HepG2 (cell line): Measurements from ENCODE around the gene PC. TPM values are rescaled to one million over a fixed set of nuclear protein-coding genes. Genes with fewer than 3 reads are reported as not detected.

Source experiments
- BRD4 ChIP-seq: sonication (generic); formaldehyde crosslinking; IDR thresholded peaks from 2 replicates; pipeline ENCODE4 v1.4.0; 2020; ENCODE audit warnings: missing genetic modification reagents
- DMAP1 ChIP-seq: IDR thresholded peaks from 2 replicates; pipeline ENCODE4 v1.6.1; 2016
- FOXC1 ChIP-seq: sonication (generic); formaldehyde crosslinking; IDR thresholded peaks from 2 replicates; pipeline ENCODE4 v1.8.0; 2022; ENCODE audit warnings: mild to moderate bottlenecking, missing genetic modification reagents, borderline replicate concordance
- HOXA9 ChIP-seq: sonication (generic); formaldehyde crosslinking; IDR thresholded peaks from 2 replicates; pipeline ENCODE4 v1.8.1; 2022; ENCODE audit warnings: missing genetic modification reagents, mild to moderate bottlenecking, moderate library complexity, borderline replicate concordance
- IKZF1 ChIP-seq: fragments of 450-650 bp; IDR thresholded peaks from 2 replicates; pipeline ENCODE4 v1.7.1; 2016
- KDM6A ChIP-seq: IDR thresholded peaks from 2 replicates; pipeline ENCODE4 v1.6.1; 2016; ENCODE audit warnings: low read depth
- NCOA1 ChIP-seq: sonication (generic); formaldehyde crosslinking; IDR thresholded peaks from 2 replicates; pipeline ENCODE4 v1.9.0; 2021; ENCODE audit warnings: missing genetic modification reagents
- NCOA2 ChIP-seq: sonication (generic); formaldehyde crosslinking; IDR thresholded peaks from 2 replicates; pipeline ENCODE4 v1.8.0; 2022; ENCODE audit warnings: inconsistent platforms
- NFE2L1 ChIP-seq: sonication (generic); formaldehyde crosslinking; IDR thresholded peaks from 2 replicates; pipeline ENCODE4 v1.4.0; 2020; ENCODE audit warnings: missing genetic modification reagents, mild to moderate bottlenecking, borderline replicate concordance
- REPIN1 ChIP-seq: sonication (generic); formaldehyde crosslinking; IDR thresholded peaks from 2 replicates; pipeline ENCODE4 v1.8.0; 2022; ENCODE audit warnings: missing genetic modification reagents, low read depth, mild to moderate bottlenecking, borderline replicate concordance
- RFXAP ChIP-seq: sonication (generic); formaldehyde crosslinking; IDR thresholded peaks from 2 replicates; pipeline ENCODE4 v1.4.0; 2020; ENCODE audit warnings: missing genetic modification reagents, borderline replicate concordance
- RXRA ChIP-seq: sonication (generic); formaldehyde crosslinking; IDR thresholded peaks from 2 replicates; pipeline ENCODE4 v1.5.1; 2020; ENCODE audit warnings: missing genetic modification reagents
- SMARCE1 ChIP-seq: fragments of 450-650 bp; IDR thresholded peaks from 2 replicates; pipeline ENCODE4 v1.6.1; 2017; ENCODE audit warnings: borderline replicate concordance
- TAF1 ChIP-seq: sonication (generic); formaldehyde crosslinking; IDR thresholded peaks from 2 replicates; pipeline ENCODE4 v1.4.0; 2020; ENCODE audit warnings: missing genetic modification reagents
- XRCC5 ChIP-seq: fragments of 200-400 bp; formaldehyde crosslinking; optimal IDR thresholded peaks from 2 replicates; pipeline ENCODE3; 2017; ENCODE audit warnings: mild to moderate bottlenecking, low read length
- ZNF121 ChIP-seq: sonication (generic); formaldehyde crosslinking; IDR thresholded peaks from 2 replicates; pipeline ENCODE4 v1.5.0; 2020; ENCODE audit warnings: mild to moderate bottlenecking, missing genetic modification reagents
- ZNF232 ChIP-seq: sonication (generic); formaldehyde crosslinking; IDR thresholded peaks from 2 replicates; pipeline ENCODE4 v1.4.0; 2020; ENCODE audit warnings: missing genetic modification reagents, borderline replicate concordance
- ZNF264 ChIP-seq: sonication (generic); formaldehyde crosslinking; IDR thresholded peaks from 2 replicates; pipeline ENCODE4 v1.4.0; 2020; ENCODE audit warnings: missing genetic modification reagents
- ZNF34 ChIP-seq: sonication (generic); formaldehyde crosslinking; IDR thresholded peaks from 2 replicates; pipeline ENCODE4 v1.4.0; 2020; ENCODE audit warnings: mild to moderate bottlenecking, missing genetic modification reagents, borderline replicate concordance
- ZNF367 ChIP-seq: sonication (generic); formaldehyde crosslinking; IDR thresholded peaks from 2 replicates; pipeline ENCODE4 v1.4.0; 2020; ENCODE audit warnings: missing genetic modification reagents, borderline replicate concordance
- ZNF530 ChIP-seq: sonication (generic); formaldehyde crosslinking; IDR thresholded peaks from 2 replicates; pipeline ENCODE4 v1.5.0; 2020; ENCODE audit warnings: low read depth, mild to moderate bottlenecking, missing genetic modification reagents
- ZNF543 ChIP-seq: sonication (generic); formaldehyde crosslinking; IDR thresholded peaks from 2 replicates; pipeline ENCODE4 v1.4.0; 2020; ENCODE audit warnings: mild to moderate bottlenecking, missing genetic modification reagents
- ZNF557 ChIP-seq: sonication (generic); formaldehyde crosslinking; IDR thresholded peaks from 2 replicates; pipeline ENCODE4 v1.4.0; 2020; ENCODE audit warnings: missing genetic modification reagents
- ZNF709 ChIP-seq: sonication (generic); formaldehyde crosslinking; IDR thresholded peaks from 2 replicates; pipeline ENCODE4 v1.5.0; 2020; ENCODE audit warnings: mild to moderate bottlenecking, missing genetic modification reagents
- ZNF761 ChIP-seq: sonication (generic); formaldehyde crosslinking; conservative IDR thresholded peaks from 2 replicates; pipeline ENCODE4 v1.4.0; 2020; ENCODE audit warnings: mild to moderate bottlenecking, missing genetic modification reagents
- ZSCAN9 ChIP-seq: IDR thresholded peaks from 2 replicates; pipeline ENCODE4 v1.6.1; 2016; ENCODE audit warnings: borderline replicate concordance
- polyA plus RNA-seq, 8 experiments: library from polyadenylated mRNA; depleted of rRNA in 3 of 8; stranded (reverse) in 7 of 8; unstranded in 1 of 8; fragments of >200 nt; fragmentation: Illumina TruSeq in 4 of 8; extraction: Trizol in 4 of 8; gene quantifications; 2 replicates each; pipeline versions ENCODE4 v1.2.1 to v1.2.3, GENCODE V29; 2011 to 2016; ENCODE audit warnings: low read depth in 4 of 8, missing spikeins in 1 of 8, mixed read lengths in 1 of 8; ENCODE audit not compliant: insufficient read depth in 1 of 8
- total RNA-seq, 5 experiments: library from RNA; depleted of rRNA; stranded (reverse); fragments of >200 nt; fragmentation: Illumina TruSeq; extraction: Trizol; gene quantifications; 2 replicates each; pipeline ENCODE4 v1.2.3, GENCODE V29; 2016; ENCODE audit warnings: low read depth in 1 of 5
- TF ChIP-seq, protein P1 (sequence below): sonication (generic); formaldehyde crosslinking; IDR thresholded peaks from 2 replicates; pipeline ENCODE4 v1.4.0; 2020; ENCODE audit warnings: mild to moderate bottlenecking, missing genetic modification reagents
- TF ChIP-seq, protein P2 (sequence below): sonication (generic); formaldehyde crosslinking; IDR thresholded peaks from 2 replicates; pipeline ENCODE4 v1.8.1; 2023; ENCODE audit warnings: missing genetic modification reagents, inconsistent platforms, borderline replicate concordance

PC gene
- total and polyA plus RNA-seq, 2 of the 13 experiments (the other 11 are each of a cell fraction or from before 2014, with no cell fraction given): 29.0 to 39.0 TPM

DNA sequence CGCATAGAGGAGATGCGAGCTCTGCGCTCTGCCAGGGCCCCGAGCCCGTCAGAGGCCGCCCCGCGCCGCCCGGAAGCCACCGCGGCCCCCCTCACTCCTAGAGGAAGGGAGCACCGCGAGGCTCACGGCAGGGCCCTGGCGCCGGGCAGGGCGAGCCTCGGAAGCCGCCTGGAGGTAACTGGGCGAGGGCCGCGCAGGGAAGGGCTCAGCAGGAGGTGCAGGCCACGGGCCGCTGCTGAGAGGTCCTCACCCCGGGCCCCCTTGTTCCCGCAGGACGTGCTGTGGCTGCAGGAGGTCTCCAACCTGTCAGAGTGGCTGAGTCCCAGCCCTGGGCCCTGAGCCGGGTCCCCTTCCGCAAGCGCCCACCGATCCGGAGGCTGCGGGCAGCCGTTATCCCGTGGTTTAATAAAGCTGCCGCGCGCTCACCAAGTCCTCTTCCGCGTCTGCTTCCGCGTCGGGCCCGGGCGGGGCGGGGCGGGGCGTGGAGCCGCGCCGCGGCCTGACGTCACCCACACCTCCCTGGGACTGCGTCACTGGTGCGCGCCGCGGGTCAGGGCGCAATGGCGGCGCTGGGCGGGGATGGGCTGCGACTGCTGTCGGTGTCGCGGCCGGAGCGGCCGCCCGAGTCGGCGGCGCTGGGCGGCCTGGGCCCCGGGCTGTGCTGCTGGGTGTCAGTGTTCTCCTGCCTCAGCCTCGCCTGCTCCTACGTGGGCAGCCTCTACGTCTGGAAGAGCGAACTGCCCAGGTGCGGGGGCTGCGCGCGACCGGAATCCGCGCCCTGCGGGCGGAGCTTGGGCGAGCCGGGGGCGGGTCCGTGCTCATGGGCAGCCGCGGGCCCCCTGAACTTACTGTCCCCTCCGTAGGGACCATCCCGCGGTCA, 115.0 kb downstream of the PC start, which contains the start of gene RCE1 (continued):
- TF ChIP-seq FOXC1 (CRISPR knock-in tag): peak; percentile 18; the same call in 1 of the 2 replicates
- TF ChIP-seq BRD4: no peak
- TF ChIP-seq, protein P1, sequence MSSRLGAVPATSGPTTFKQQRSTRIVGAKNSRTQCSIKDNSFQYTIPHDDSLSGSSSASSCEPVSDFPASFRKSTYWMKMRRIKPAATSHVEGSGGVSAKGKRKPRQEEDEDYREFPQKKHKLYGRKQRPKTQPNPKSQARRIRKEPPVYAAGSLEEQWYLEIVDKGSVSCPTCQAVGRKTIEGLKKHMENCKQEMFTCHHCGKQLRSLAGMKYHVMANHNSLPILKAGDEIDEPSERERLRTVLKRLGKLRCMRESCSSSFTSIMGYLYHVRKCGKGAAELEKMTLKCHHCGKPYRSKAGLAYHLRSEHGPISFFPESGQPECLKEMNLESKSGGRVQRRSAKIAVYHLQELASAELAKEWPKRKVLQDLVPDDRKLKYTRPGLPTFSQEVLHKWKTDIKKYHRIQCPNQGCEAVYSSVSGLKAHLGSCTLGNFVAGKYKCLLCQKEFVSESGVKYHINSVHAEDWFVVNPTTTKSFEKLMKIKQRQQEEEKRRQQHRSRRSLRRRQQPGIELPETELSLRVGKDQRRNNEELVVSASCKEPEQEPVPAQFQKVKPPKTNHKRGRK: no peak
- peak; percentile 74 for TF ChIP-seq RFXAP (CRISPR knock-in tag)
- TF ChIP-seq HOXA9 (CRISPR knock-in tag): no peak
- TF ChIP-seq ZNF232 (CRISPR knock-in tag): no peak
- no peak for TF ChIP-seq ZNF557 (CRISPR knock-in tag)
- TF ChIP-seq NCOA1 (CRISPR knock-in tag): no peak
- TF ChIP-seq, protein P2, sequence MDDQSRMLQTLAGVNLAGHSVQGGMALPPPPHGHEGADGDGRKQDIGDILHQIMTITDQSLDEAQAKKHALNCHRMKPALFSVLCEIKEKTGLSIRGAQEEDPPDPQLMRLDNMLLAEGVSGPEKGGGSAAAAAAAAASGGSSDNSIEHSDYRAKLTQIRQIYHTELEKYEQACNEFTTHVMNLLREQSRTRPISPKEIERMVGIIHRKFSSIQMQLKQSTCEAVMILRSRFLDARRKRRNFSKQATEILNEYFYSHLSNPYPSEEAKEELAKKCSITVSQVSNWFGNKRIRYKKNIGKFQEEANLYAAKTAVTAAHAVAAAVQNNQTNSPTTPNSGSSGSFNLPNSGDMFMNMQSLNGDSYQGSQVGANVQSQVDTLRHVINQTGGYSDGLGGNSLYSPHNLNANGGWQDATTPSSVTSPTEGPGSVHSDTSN (CRISPR knock-in tag): no peak
- no peak for TF ChIP-seq ZNF264
- TF ChIP-seq ZNF530: no peak
- TF ChIP-seq ZNF543 (CRISPR knock-in tag): no peak
- peak; percentile 42; the same call in 1 of the 2 replicates for TF ChIP-seq ZNF709 (CRISPR knock-in tag)
- TF ChIP-seq NCOA2 (CRISPR knock-in tag): no peak; the same call in 1 of the 2 replicates
- TF ChIP-seq ZNF761 (CRISPR knock-in tag): no peak
- no peak for TF ChIP-seq ZNF34 (CRISPR knock-in tag)
- peak; percentile 62 for TF ChIP-seq DMAP1 (CRISPR knock-in tag)
- 0 out of 2 replicates have a peak, but pooled peaks have one; percentile 13 for TF ChIP-seq RXRA (CRISPR knock-in tag)
- peak; percentile 58; the same call in 1 of the 2 replicates for TF ChIP-seq ZSCAN9 (CRISPR knock-in tag)
- no peak for TF ChIP-seq ZNF367 (CRISPR knock-in tag)
- TF ChIP-seq NFE2L1 (CRISPR knock-in tag): 0 out of 2 replicates have a peak, but pooled peaks have one; percentile 50
- TF ChIP-seq TAF1 (CRISPR knock-in tag): peak; percentile 71
- TF ChIP-seq REPIN1: no peak; the same call in 1 of the 2 replicates
- no peak for TF ChIP-seq IKZF1
- TF ChIP-seq XRCC5: peak; percentile 84
- no peak for TF ChIP-seq KDM6A (CRISPR knock-in tag)
- TF ChIP-seq SMARCE1: no peak
- TF ChIP-seq ZNF121 (CRISPR knock-in tag): peak; percentile 6; the same call in 1 of the 2 replicates
